ENCODE measurements around the gene ACY1.

The ACY1 gene

DNA sequence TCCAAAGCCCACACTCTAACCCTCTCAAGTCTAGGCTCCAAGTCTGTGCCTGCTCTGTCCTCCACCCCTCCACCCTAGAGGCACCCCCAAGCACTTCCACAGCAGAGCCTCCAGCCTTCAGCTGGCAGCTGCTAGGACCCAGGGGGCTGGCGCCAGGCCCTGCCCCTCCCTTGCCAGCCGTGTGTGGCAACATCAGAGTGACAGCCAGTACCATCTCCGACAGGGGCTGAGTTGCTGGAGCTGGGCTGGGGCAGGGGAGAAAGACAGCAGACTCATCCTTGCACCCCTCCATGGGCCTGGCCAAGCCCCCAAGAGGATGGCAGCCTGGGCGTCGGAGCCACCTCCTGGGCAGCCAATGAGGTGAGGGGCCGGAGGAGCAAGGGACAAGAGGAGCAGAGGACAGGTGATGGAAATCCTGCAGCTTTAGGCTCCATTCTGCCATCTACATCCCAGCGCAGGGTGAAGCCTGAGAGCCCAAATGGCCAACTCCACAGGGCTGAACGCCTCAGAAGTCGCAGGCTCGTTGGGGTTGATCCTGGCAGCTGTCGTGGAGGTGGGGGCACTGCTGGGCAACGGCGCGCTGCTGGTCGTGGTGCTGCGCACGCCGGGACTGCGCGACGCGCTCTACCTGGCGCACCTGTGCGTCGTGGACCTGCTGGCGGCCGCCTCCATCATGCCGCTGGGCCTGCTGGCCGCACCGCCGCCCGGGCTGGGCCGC, 28.0 kb upstream of the ACY1 start, which contains the start of gene GPR62:
GPR62 (plus strand) TSS at position 207 of the 718 bp plus-strand sequence; CDS start at position 479, 272 bp downstream.
- no peak for TF ChIP-seq ZFX (IDR thresholded peaks at IDR 0.05; ENCODE audit: borderline replicate concordance)
- TF ChIP-seq, protein P1, sequence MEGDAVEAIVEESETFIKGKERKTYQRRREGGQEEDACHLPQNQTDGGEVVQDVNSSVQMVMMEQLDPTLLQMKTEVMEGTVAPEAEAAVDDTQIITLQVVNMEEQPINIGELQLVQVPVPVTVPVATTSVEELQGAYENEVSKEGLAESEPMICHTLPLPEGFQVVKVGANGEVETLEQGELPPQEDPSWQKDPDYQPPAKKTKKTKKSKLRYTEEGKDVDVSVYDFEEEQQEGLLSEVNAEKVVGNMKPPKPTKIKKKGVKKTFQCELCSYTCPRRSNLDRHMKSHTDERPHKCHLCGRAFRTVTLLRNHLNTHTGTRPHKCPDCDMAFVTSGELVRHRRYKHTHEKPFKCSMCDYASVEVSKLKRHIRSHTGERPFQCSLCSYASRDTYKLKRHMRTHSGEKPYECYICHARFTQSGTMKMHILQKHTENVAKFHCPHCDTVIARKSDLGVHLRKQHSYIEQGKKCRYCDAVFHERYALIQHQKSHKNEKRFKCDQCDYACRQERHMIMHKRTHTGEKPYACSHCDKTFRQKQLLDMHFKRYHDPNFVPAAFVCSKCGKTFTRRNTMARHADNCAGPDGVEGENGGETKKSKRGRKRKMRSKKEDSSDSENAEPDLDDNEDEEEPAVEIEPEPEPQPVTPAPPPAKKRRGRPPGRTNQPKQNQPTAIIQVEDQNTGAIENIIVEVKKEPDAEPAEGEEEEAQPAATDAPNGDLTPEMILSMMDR (IDR thresholded peaks at IDR 0.05): no peak
- no peak within 1 kb of the TSS for H3K27ac ChIP-seq

DNA sequence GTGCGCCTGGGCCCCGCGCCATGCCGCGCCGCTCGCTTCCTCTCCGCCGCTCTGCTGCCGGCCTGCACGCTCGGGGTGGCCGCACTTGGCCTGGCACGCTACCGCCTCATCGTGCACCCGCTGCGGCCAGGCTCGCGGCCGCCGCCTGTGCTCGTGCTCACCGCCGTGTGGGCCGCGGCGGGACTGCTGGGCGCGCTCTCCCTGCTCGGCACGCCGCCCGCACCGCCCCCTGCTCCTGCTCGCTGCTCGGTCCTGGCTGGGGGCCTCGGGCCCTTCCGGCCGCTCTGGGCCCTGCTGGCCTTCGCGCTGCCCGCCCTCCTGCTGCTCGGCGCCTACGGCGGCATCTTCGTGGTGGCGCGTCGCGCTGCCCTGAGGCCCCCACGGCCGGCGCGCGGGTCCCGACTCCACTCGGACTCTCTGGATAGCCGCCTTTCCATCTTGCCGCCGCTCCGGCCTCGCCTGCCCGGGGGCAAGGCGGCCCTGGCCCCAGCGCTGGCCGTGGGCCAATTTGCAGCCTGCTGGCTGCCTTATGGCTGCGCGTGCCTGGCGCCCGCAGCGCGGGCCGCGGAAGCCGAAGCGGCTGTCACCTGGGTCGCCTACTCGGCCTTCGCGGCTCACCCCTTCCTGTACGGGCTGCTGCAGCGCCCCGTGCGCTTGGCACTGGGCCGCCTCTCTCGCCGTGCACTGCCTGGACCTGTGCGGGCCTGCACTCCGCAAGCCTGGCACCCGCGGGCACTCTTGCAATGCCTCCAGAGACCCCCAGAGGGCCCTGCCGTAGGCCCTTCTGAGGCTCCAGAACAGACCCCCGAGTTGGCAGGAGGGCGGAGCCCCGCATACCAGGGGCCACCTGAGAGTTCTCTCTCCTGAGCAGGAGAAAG, 27.2 kb upstream of the ACY1 start:
- H3K27ac ChIP-seq: no peak overlapping the region
- no peak for TF ChIP-seq ZFX (IDR thresholded peaks at IDR 0.05; ENCODE audit: borderline replicate concordance)
- TF ChIP-seq, protein P1 (IDR thresholded peaks at IDR 0.05): no peak; the same call in 1 of the 2 replicates

DNA sequence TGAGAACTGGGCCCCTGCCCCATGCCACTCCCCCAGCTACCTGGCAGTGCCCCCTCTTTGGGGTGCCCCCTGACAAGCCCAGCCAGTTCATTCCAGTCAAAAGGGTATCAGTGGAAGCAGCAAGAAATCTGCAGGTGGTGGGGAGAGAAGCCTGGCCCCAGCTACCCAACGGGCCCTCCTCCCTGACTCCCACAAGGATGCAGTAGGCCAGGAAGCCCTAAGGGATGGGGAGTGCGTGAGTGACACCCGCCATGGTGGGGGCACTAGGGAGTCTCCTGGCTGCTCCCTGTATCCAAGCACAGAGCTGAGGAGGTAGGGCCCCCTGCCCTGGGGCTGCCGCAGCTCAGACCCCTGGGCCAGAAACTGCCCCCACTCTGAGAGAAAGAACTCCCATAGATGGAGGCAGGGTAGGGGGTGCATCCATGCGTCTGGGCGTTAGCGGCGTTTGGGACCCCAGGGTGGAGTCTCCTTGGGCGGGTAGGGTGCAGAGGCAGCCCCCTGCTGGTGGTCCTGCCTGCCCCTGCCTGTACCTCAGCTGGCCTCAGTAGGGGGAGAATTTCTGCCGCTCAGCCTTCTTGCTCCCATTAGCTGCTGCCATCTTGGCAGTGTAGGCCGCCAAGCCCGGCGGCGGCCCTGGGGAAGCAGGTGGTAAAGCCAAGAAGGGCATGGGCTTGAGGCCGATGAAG, 25.7 kb upstream of the ACY1 start:
- H3K27ac ChIP-seq: no peak overlapping the region
- TF ChIP-seq, protein P1 (IDR thresholded peaks at IDR 0.05): no peak
- no peak for TF ChIP-seq ZFX (IDR thresholded peaks at IDR 0.05; ENCODE audit: borderline replicate concordance)

DNA sequence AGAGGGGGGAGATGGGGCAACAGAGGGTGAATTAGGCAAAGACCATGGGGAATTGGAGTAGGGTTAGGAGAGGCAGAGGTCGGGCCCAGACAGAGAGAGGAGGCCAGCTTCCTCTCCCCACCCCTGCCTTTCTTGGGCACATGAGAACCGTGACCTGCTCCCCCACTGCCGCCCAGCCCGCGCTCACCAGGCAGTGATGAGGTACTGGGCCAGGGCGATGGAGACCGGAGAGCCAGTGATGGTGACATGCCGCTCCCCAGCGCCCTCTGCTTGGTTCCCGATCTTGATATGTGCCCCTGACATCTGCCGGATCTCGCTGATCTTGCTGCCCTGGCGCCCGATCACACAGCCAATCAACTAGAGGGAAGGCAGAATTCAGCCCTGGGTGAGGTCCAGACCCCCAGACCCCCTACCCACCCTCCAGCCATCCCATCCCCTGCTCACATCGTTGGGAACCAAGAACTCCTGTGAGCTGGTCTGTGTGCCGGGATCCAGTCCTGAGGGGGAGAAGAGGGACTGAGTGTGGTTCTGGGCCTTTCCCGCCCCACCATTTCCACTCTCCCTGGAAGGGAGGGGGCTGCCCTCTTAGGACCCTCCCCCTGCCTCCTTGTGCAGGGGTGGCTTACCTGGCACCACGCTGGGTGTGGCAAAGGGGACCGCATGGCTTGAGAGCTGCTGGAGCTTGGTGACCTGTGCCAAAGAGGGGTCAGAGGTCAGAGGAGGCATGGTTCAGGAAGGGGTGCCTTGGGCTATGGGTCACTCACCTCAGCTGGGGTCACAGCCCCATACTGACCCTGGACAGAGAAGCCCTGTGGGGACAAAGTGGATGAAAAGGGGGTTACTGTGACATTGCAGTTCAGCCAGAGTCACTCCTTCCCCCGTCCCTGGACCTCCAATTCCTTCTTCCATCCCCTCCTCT, 24.5 kb upstream of the ACY1 start:
- no peak overlapping the region for H3K27ac ChIP-seq
- TF ChIP-seq, protein P1 (IDR thresholded peaks at IDR 0.05): no peak
- no peak for TF ChIP-seq ZFX (IDR thresholded peaks at IDR 0.05; ENCODE audit: borderline replicate concordance)

GRCh38 chr3:51959651-51960050, 23.7 kb upstream of the ACY1 start:
- H3K27ac ChIP-seq: no peak overlapping the region
- TF ChIP-seq, protein P1 (IDR thresholded peaks at IDR 0.05): no peak
- TF ChIP-seq ZFX (IDR thresholded peaks at IDR 0.05; ENCODE audit: borderline replicate concordance): no peak

GRCh38 chr3:51960386-51960785, 22.9 kb upstream of the ACY1 start:
- H3K27ac ChIP-seq: no peak overlapping the region
- TF ChIP-seq ZFX (IDR thresholded peaks at IDR 0.05; ENCODE audit: borderline replicate concordance): no peak
- TF ChIP-seq, protein P1 (IDR thresholded peaks at IDR 0.05): no peak

Measured in 22Rv1 (cell line).